Right lung (tissue), 10 donors: ENCODE measurements around the gene DMAC2. TPM values are rescaled to one million over a fixed set of nuclear protein-coding genes. Genes with fewer than 3 reads are reported as not detected.
A peak's percentile ranks its signal among the peaks of the same experiment; 100 is the strongest.
"Not testable (repeated sequence)": the region's sequence is repeated elsewhere in the genome, so short reads cannot be mapped to it uniquely, and the experiment has no call there.

Source experiments
- DNase-seq, 2 donors: peaks; one replicate each; pipeline ENCODE4 v3.0.0-alpha.2; 2013
- long read RNA-seq, 8 donors: transcript quantifications; one replicate each; lab custom pipeline, GENCODE V29; 2026
- polyA plus RNA-seq, 5 donors: library from polyadenylated mRNA; unstranded; fragments of 120-200 nt; gene quantifications; one replicate each; pipeline versions ENCODE4 v1.2.1 to v1.2.3, GENCODE V29; 2013; ENCODE audit warnings: inconsistent platforms in 1 of 5, low replicate concordance in 1 of 5; ENCODE audit not compliant: insufficient read length in 5 of 5, insufficient read depth in 1 of 5

The DMAC2 gene
- polyA plus RNA-seq: 10 to 100 TPM; 46.1 to 59.7 (median 52.9) TPM
- long read RNA-seq, donor 1, transcript DMAC2-208 (5 exons, 979 nt): minor isoform, 5 of 27 reads
- long read RNA-seq, donor 1, transcript DMAC2-201 (6 exons, 1,692 nt): major isoform, 13 of 27 reads
- long read RNA-seq, donor 1, partial matches to known transcripts: 6 of 27 reads
- long read RNA-seq, donor 1, other reads (novel, unspliced or antisense): 0 of 27 reads
- long read RNA-seq, donor 2, transcript DMAC2-201 (6 exons, 1,692 nt): major isoform, 10 of 17 reads
- long read RNA-seq, donor 2, partial matches to known transcripts: 0 of 17 reads
- long read RNA-seq, donor 2, other reads (novel, unspliced or antisense): 0 of 17 reads
- long read RNA-seq, donor 3, transcript DMAC2-208 (5 exons, 979 nt): major isoform, 6 of 19 reads
- long read RNA-seq, donor 3, partial matches to known transcripts: 0 of 19 reads
- long read RNA-seq, donor 3, other reads (novel, unspliced or antisense): 0 of 19 reads
- long read RNA-seq, donor 4, transcript DMAC2-201 (6 exons, 1,692 nt): major isoform, 7 of 9 reads
- long read RNA-seq, donor 4, partial matches to known transcripts: 0 of 9 reads
- long read RNA-seq, donor 4, other reads (novel, unspliced or antisense): 0 of 9 reads
- long read RNA-seq, donor 5, transcript DMAC2-208 (5 exons, 979 nt): major isoform, 7 of 20 reads
- long read RNA-seq, donor 5, transcript DMAC2-201 (6 exons, 1,692 nt): minor isoform, 5 of 20 reads
- long read RNA-seq, donor 5, partial matches to known transcripts: 6 of 20 reads
- long read RNA-seq, donor 5, other reads (novel, unspliced or antisense): 0 of 20 reads
- long read RNA-seq, donor 6, transcript DMAC2-201 (6 exons, 1,692 nt): major isoform, 20 of 30 reads
- long read RNA-seq, donor 6, partial matches to known transcripts: 6 of 30 reads
- long read RNA-seq, donor 6, other reads (novel, unspliced or antisense): 0 of 30 reads
- long read RNA-seq, donor 7, transcript DMAC2-201 (6 exons, 1,692 nt): major isoform, 10 of 14 reads
- long read RNA-seq, donor 7, partial matches to known transcripts: 0 of 14 reads
- long read RNA-seq, donor 7, other reads (novel, unspliced or antisense): 0 of 14 reads
- long read RNA-seq, donor 8, transcript DMAC2-201 (6 exons, 1,692 nt): major isoform, 6 of 12 reads
- long read RNA-seq, donor 8, partial matches to known transcripts: 0 of 12 reads
- long read RNA-seq, donor 8, other reads (novel, unspliced or antisense): 0 of 12 reads

DNA sequence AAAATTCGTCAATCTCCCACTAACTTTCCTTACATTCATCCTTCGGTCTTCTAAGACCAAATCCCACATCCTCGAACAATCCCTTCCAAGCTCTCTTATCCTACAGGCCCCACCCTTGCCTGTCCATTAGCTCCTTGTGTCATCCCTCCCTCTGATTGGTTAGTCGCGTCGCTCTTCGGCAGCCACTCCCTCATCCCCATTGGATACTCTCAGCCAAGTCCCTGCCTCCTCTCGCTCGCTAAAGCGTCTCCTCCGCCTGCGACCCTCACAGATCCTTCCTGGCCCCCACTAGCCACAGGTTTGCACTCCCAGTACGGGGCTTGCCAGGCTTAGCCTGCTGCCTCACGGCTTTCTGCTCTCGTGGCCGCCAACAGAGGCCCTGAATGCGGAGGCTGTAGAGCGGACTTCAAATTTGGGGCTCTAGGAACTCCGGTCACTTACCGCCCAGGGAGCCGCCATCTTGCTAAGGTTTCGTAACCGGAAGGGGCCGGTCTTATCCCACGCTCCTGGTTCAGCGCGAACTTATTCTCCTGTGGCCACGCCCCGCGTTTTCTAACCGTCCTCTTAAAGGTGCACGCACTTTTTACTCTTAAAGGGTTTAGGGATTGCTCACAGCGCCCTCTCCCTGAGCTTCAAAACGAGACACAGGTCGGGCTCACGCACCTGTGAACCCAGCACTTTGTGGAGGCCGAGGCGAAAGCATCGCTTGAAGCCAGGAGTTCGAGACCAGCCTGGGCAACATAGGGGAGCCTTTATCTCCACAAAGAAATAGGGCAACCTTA, at the start of gene DMAC2:
DMAC2 (minus strand) TSS at position 472 of the 782 bp plus-strand sequence; CDS start at position 459, 13 bp downstream.
- DNase-seq: peak; percentile 95 to 96

DNA sequence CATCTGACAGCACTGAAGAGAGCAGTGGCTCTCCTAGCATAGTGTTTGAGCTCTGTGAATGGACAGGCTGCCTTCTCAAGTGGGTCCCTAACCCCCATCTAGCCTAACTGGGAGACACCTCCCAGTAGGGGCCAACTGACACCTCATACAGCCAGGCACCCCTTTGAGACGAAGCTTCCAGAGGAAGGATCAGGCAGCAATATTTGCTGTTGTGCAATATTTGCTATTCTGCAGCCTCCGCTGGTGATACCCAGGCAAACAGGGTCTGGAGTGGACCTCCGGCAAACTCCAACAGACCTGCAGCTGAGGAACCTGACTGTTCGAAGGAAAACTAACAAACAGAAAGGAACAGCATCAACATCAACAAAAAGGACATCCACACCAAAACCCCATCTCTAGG, 47.2 kb upstream of the DMAC2 start:
- not testable (repeated sequence) for DNase-seq

DNA sequence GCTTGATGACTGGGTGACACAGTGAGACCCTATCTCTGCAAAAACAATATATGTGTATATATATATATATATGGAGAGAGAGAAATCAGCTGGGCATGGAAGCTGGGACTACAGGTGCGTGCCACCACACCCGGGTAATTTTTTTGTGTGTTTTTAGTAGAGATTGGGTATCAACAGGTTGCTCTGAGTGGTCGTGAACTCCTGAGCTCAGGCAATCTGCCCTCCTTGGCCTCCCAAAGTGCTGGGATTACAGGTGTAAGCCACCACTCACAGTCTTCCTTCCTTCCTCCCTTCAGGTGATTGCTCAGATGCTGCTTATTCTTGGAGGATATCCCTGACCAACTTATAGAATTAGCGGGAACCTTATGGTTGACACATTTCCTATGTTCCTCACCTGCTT, 45.1 kb upstream of the DMAC2 start:
- no peak for DNase-seq

DNA sequence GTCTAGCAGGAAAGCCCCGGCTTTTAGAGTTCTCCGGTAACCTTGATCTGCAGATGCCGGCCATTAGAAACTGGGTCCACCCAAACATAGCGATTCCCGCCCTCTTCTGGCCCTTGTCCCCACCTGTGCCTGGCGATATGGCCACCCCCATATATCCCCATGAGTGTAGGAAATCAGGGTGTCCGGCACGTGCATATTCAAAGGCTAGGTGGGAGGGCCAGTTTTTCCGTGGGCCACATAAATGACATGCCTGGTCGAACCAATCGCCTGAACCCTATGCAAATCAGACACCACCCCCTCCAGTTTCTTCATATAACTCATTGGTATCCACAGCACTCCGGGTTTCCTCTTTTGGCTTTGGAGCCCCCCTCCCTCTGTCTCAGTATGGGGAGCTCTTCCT, 40.6 kb upstream of the DMAC2 start:
- DNase-seq: no peak

- peak in 1 of 2 donors; percentile 17 for DNase-seq
These were observed 40.1 kb upstream of the DMAC2 start for GRCh38 chr19:41479757-41480191.

- DNase-seq: peak in 1 of 2 donors; percentile 10
These were observed 39.4 kb upstream of the DMAC2 start for GRCh38 chr19:41478875-41479756.

GRCh38 chr19:41478171-41478570, 38.5 kb upstream of the DMAC2 start:
- no peak for DNase-seq

DNA sequence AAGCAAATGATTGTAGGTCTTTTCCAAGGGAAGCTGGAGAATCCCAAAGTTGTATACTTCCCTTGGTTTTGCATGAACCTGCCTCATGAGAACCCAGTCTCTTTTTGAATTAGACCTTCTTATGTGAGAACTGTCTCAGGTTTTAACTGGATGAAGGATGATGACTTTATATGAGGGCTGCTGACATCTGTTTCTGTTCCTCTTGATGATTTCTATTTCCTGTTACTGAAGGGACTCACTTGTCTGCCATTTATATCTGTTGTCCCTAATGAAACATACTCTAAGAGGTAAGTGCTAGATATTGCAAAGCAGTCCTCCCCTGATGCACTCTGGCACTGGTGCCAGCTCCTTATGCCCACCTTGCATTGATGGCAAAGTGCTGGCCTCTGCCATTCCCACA, 36.9 kb upstream of the DMAC2 start:
- DNase-seq: no peak

GRCh38 chr19:41463257-41464256, 23.8 kb upstream of the DMAC2 start:
- DNase-seq: not testable (repeated sequence)

- no peak for DNase-seq
These were observed 22.8 kb upstream of the DMAC2 start for GRCh38 chr19:41462497-41462896.

DNA sequence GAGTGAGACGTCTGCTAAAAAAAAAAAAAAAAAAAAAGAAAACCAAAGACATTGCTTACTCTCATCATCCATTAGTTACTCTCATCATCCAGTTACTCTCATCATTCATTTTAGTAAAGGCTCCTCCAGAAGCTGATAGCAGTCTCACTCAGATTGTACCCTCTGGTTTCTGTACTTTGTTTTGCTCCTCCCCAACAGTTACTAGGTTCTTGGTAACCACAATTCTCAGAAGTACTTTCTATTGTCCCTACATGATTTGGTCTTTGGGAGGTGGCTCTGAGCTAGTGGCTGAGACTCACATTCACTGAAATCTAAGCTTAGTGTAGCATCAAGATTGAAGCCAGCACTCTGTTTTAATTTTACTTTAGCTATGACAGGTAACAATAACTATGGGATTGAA, 17.5 kb upstream of the DMAC2 start:
- DNase-seq: no peak

DNA sequence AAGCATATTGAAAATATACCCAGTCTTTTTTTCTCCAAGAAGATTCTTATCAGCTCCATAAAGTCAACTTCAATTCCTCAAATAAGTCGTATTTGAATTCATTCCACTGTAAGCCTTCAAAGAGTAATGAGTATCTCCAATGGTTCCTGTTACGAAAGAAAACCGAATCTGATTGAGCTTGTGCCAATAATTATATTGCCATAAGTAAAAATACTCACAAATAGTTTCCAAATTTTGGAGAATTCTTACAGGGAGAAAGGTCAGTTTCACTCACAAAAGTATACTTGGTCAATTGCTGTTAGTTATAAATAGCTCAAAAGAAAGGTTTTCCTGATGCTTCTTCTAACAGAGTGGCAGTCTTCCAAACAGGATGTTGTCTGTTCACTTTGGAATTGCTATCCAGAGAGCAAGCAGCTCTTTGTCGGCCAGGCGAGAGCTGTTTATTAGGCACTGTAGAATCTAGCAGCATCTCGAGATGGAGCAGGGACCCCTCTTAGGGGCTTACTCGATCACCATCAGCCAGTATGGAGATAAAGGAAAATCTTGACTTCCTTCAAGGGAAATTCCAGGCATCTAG, 16.7 kb upstream of the DMAC2 start:
- DNase-seq: peak in 1 of 2 donors; percentile 46

- no peak for DNase-seq
These were observed 16.2 kb upstream of the DMAC2 start for GRCh38 chr19:41455936-41456335.

DNA sequence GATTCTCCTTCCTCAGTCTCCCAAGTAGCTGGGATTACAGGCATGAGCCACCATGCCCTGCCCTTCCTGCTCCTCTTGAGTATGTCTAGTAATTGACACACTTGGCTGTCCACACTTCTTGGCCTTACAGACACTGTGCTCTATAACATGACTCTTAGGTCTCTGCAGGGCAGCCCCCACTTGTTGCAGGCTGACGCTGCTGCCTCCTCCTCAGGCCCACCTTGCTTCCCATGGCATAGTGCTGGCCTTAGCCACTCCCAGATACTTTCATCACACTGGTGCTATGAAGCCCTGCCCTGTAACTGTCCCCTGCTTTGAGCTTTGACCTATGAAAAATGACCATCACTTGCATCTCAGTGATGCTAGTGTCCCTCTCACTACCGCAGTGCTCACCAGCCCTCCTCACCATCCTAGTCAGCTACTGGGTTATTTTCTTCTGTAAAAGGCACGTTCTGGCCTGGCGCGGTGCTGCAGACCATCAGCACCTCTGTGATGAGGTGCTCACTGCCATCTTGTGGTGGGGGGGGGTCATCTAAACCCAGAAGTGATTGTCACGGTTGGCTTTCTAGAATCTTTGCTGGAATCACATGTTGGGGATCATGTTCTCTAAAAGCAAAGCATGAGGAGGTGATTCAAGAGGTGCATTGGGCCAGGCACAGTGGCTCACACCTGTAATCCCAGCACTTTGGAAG, 13.0 kb upstream of the DMAC2 start:
- DNase-seq: no peak

- no peak for DNase-seq
These were observed 10.1 kb upstream of the DMAC2 start for GRCh38 chr19:41449865-41450178.

- DNase-seq: peak; percentile 58 to 69
These were observed 9.6 kb upstream of the DMAC2 start for GRCh38 chr19:41449079-41449864.
